ENCODE results near the gene TEKT3.

- TF ChIP-seq, protein P1, sequence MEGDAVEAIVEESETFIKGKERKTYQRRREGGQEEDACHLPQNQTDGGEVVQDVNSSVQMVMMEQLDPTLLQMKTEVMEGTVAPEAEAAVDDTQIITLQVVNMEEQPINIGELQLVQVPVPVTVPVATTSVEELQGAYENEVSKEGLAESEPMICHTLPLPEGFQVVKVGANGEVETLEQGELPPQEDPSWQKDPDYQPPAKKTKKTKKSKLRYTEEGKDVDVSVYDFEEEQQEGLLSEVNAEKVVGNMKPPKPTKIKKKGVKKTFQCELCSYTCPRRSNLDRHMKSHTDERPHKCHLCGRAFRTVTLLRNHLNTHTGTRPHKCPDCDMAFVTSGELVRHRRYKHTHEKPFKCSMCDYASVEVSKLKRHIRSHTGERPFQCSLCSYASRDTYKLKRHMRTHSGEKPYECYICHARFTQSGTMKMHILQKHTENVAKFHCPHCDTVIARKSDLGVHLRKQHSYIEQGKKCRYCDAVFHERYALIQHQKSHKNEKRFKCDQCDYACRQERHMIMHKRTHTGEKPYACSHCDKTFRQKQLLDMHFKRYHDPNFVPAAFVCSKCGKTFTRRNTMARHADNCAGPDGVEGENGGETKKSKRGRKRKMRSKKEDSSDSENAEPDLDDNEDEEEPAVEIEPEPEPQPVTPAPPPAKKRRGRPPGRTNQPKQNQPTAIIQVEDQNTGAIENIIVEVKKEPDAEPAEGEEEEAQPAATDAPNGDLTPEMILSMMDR (IDR thresholded peaks at IDR 0.05 in 4 of 5, conservative IDR thresholded peaks at IDR 0.05 in 1 of 5): no peak
- no peak for TF ChIP-seq POLR2A (IDR thresholded peaks at IDR 0.05)
Measured at GRCh38 chr17:15288859-15289258, 52.5 kb downstream of the TEKT3 start.

Measured in gastrocnemius medialis (tissue), 4 donors.